CD4-positive, alpha-beta T cell treated with Interleukin-1 beta for 1 hour (primary cell): Measurements from ENCODE around the gene ASPSCR1.
"Not testable (repeated sequence)": the region's sequence is repeated elsewhere in the genome, so short reads cannot be mapped to it uniquely, and the experiment has no call there.

Source experiments
- DNase-seq, 2 donors: peaks; one replicate each; pipeline ENCODE4 v3.0.0-alpha.2; 2020 to 2022

Gene ASPSCR1

DNA sequence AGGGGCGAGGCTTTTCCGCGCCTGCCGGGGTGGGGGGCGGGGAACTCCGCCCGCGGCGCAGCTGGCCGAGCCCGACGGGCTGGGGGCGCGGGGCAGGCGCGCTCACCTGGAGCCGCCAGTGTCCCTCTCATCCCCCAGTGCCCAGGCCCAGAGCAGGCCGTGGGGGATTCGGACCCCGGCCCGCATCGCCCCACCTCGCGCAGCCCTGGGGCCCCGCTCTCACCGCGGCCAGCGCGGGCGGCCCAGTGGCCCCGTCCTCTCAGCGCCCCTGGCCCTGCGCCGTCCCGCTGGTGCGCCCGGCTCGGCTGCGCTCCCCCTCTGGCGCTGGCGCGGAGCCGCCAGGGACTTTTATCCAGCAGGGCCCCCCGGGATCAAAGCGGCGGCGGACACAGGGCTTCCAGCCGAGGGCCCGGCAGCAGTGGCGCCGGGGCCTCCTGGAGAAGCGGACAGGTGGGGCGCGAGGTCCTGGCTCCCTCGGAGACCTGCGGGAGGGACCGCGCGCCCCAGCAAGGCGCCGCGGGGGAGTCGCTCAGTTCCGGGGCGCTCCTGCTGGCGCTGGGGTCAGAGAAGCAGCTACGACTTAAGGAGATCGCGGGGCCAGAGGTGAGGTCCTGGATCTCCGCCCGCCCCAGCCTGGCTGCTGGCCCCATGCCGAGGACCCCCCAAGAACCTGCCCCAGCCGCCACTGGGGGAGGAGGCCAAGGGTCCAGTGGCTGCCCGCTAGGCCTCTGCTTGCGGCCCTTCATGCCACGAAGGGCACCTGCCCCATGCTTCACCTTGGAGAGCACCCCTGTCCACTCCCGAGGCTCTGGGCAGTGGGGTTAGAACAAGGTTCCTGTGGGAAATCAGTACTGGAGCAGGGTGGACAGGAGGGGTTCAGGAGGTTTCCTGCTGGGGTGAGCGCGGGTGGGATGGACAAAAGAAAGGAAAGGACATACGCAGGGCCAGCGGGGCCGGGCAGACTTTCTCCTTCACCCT, 15.6 kb upstream of the ASPSCR1 start:
- DNase-seq = no peak

DNA sequence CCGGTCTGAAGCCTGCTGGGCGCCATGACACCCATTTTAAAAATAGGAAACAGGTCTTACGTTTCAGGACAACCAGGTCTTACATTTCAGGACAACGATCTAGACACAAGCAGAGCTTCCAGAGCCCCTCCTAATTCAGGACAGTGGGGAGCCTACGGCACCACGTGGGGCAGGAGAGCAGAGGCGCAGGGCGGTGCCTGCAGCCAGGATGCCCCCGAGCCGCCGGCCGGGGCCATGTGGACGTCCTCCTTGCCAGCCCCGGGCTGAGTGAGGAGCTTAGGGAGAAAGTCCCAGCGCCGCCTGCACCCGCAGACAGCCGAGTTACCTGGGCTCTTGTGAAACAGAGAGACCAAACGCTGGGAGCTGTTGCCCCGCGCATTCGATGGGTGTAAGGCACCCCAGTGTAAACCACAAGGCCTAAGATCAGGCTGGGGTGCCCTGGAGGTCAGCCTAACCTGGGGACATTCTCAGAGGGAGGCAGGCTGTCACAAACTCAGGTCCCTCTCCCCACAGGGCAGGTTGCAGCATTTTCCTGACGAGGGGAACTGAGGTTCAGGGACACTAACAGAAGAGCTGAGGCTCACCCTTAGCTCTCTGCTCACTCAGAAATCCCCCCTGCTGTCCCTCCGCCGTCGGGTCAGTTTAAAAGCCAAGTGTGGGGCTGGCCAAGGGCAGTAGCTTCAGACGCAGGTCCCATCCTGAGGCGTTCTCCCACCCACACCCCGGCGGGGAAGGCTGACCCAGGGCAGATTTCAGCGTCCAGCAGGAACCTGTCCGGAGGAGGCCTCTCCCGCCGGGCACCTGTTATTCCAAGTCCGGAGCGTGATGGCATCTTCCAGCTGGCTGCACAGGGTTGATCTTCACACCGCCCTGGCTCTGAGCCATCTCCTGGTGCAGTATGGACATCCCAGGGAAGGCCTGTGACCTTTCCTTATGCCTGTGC, 14.7 kb upstream of the ASPSCR1 start:
- DNase-seq = no peak

DNA sequence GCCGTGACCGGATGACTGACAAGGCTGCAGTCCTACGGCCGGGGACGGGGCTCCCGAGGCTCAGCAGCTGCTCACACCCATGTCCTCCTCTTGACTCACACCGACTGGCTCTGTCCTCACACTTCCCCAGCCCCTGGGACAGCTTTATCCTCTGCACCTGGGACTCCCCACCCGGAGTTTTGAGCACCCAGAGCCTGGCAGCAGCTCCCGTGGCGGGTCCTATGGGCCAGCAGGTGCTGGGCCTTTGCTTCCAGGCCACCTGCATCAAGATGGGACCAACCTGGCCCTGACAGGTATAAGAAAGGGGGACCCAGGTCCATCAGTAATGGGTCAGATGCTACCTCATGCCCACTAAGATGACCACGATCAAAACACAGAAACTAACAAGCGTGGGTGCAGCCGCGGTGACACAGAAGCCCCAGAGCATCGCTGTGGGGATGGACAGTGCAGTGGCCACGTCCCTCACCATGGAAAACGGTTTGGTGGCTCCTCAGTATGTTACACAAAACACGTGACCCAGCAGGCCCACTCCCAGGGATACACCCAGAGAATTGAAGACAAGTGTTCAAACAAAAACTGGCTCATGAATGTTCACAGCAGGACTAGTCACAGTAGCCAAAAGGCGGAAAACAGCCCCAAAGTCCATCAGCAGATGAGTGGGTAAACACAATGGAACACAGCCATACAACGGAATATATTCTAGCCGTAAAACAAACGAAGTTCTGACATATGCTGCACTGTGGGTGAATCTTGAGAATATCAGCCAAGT, 13.2 kb upstream of the ASPSCR1 start:
- no peak for DNase-seq

DNA sequence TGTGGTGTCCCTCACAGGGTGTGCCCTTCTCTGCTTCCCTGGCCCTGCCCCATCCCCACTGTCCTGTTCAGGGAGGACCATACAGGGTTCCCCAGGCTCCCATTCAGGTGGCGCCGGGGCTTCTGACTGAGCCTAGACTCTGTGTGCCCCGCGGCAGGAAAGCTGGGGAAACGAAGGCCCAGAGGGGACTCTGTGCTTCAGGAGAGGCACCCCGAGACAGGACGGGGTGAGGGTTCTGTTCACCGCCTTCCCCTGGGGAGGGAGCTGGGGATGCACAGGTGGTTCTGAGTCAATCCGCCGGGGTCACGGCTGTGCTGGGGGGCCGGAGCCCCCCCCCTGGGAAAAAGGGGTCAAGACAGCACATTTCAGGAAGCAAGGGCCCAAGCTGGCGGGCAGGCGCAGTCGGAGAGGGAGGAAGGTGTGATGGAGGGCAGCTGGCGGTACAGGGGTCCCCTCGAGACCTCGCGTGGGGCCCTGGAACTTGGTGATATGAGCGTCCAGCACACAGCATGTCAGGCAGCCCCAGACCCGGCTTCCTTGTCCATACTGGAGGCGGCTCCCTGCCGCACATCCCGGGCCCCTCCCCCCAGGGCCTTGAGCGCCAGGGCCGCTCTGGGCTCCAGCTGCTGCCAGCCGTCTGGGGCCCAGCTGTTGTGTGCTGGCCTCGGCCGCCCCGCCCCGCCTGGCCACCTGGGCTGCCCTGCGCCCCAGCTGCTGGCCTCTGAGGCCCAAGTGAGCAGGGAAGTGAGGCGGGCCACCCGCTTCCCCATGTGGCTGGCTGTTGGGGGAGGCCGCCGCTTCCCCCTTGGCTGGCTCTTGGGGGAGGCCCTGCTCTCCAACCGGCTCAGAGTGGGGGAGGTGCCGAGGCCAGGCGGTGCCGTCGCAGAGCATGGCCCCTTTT, 10.8 kb upstream of the ASPSCR1 start:
- peak in 1 of 2 donors; percentile 17 for DNase-seq

DNA sequence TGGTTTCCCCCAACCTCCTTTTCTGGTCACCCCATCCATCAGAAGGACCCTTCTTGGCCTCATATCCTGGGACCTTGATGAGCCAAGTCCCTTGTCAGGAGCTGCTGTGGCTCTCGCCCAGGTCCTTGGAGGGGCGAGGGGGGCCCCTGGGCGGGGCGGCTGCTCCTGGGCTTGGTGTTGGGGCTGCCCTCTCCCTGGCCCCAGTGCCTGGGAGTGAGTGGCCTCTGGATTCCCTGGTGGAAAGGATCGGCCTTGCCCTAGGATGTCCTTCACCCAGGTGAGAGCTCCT, 10.2 kb upstream of the ASPSCR1 start:
- DNase-seq = no peak

DNA sequence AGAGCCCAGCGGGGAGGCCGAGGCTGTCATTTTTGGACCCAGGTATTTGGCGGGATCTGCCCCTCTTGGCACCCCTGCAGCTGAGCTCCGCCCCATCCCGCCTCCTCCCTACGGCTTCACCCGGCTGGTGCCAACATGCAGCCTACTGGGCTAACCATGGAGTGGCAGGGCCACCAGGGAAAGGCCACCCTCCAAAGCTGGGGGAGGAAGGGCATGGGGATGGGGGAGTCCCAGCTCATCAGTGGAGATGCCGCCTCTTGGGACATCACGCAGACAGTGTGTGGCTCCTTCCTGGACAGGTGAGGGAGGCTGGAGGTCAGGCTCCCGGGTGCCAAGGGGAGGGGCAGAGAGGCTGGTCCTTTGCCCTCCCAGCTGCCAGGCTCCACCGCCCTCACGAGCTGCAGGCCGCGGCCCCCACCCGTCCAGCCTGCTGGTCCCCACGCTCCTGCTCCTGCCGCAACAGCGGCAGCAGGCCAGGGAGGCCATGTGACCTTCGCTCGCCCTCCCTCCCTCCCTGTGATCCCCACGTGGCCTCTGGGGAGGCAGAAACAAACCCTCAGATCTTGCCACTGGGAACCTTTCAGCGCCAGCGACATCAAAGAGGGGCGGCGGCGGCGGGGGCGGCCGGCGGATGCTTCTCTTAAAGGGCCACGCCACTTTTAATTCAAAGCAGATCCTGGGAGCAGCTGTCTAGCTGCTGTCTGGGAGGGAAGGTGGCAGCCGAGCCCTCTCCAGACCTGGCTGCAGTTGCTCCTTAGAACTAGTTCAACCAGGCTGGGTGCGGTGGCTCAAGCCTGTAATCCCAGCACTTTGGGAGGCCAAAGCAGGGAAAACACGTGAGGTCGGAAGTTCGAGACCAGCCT, 9.7 kb upstream of the ASPSCR1 start:
- DNase-seq = peak; percentile 84 to 89

DNA sequence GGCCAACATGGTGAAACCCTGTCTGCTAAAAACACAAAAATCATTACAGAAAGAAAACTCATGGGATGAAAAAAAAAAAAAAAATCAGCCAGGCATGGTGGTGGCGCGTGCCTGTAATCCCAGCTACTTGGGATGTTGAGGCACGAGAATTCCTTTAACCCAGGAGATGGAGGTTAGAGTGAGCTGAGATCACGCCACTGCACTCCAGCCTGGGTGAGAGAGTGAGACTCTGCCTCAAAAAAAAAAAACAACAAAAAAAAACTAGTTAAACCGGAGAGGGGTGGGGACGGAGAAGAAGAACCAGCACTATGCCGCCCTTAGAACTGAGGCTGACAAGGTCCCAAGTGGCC, 9.1 kb upstream of the ASPSCR1 start:
- no peak for DNase-seq

DNA sequence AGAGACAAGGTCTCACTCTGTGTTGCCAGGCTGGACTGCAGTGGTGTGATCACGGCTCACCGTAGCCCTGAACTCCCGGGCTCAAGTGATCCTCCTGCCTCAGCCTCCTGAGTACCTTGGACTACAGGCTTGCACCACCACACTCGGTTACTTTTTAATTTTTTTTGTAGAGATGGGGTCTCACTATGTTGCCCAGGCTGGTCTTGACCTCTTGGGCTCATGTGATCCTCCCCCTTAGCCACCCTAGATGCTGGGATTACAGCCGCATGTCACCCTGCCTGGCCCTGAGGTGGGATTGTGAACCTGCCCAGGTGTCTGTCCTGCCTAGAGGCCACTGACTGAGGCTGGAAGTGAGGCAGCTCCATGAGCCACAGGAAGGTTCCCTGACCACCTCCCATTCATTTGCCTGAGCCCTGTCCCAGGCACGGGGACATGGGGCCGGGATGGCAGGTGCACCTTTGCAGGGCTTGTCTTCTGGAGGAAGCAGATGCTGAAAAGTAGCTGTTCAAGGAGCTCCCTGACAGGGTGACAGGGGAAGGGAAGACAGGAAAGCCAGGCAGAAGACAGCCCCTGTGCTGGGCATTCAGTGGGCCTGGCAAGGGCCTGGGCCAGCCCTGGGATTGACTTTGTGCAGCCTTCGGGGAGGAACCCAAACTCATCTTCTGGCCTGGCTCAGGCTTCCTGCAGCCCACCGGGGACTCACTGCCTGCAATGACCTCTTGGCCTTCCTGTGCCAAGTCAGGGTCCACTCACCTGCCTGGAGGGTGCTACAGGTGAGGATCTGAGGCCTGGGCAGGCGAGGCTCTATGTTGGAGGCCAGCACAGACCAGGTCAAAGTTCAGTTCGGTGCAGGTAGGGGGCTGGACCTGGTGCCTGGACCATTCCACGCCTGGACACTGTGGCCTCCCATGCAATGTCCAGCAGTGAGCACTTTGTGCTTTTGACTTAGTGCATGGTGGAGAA, 8.3 kb upstream of the ASPSCR1 start:
- DNase-seq = no peak

DNA sequence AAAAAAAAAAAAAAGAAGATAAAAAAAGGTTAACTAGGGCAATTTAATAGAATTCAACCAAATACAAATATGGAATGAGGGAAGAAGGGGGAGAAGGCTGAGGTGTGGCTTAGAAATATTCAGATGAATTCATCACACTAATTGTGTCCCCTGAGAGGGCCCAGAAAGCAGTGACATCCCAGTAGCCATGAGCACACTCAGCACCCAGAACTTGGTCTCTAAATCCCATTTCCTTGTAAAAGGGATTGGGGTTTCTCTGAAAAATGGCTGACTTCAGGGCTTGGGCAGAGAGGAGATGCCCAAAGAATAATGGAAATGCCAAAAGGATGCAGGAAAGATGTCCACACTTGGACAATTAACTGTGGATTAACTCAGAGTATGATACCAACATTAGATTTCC, 4.0 kb upstream of the ASPSCR1 start:
- no peak for DNase-seq

DNA sequence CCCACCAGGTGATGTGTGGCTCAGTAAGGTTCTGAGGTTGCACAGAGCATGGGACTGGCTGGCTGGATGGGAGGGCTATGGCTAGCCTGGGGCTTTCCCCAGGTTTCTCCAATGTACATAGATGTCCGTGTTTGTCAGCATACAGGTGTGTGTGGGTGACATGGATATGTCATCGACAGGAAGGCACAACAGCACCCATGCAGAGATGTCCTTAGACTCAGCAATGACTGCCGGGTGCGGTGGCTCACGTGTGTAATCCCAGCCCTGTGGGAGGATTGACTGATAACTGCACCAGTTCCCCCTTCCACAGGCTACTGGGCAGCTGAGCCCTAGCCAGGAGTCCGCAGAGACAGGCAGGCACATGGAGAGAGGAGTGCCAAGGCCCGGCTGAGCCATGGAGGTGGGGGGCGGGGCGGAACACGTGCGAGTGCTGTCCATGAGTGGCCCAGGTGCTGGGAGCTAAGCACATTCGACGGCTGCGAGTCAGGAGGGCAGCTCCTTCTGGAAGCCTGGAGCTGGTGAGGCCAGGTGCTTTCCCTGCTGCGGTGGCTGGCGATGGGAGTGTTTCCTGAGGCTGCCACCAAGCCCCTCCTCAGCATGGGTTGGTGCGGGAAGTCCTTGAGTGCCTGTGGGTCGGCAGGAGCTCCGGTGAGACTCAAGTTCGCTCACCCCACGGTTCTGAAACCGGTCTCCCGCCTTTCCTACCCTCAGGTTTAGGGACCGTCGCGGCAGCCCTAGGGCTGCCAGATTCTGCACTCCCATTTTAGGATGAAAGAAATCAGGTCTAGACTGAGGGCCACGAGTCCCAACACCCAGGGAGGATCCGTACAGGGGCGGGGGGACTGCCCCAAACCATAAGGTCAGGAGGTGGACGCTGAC, 858 bp upstream of the ASPSCR1 start:
- peak in 1 of 2 donors; percentile 26 for DNase-seq

DNA sequence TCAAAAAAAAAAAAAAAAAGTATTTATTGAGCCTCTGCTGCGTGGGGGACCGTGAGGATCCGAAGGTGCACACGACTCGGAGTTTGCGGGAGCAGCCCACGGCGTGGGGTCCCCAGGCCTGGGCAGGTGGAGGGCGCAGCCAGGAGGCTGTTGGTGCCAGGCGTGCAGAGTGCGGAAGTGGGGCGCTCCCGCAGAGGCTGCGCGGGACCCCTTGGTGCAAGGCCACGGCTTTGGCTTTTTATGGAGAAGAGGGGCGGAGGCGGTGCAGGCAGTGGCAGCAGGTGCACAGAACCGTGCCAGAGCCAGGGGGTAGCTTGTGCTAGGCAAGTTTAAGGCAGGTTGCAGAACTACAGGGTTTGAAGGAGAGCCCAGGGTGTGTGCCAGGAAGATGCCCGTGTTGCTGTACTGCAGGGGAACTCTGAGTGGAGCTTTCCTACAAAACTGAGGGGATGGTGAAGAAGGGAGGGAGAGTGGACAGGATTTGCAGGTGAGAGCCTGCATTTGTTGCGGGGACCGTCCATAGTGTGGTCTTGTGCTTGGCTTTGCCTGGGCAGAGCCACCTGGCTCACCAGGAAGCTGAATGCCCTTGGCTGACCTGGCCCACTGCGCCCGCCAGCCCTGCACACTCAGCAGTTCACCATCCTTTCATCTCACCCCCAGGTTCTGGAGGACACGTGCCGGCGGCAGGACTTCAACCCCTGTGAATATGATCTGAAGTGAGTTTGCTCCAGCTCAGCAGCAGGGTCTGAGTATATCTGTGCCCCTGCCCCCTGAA, 1.3 kb downstream of the ASPSCR1 start:
- no peak for DNase-seq

DNA sequence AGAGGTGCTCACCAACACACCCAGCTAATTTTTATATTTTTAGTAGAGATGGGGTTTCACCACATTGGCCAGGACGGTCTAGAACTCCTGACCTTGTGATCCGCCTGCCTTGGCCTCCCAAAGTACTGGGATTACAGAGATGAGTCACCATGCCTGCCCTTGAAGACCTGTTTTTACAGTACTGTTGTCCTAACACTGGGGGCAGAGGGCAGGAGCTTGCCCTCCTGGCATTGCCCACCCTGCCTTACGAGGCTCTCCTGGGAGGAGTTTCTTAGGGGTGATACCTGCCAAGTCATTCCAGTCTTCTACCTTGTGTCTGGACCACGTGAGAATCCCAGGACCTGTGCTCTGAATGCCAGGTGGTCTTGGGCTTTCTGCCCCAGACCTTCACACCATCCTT, 2.7 kb downstream of the ASPSCR1 start:
- DNase-seq = no peak

DNA sequence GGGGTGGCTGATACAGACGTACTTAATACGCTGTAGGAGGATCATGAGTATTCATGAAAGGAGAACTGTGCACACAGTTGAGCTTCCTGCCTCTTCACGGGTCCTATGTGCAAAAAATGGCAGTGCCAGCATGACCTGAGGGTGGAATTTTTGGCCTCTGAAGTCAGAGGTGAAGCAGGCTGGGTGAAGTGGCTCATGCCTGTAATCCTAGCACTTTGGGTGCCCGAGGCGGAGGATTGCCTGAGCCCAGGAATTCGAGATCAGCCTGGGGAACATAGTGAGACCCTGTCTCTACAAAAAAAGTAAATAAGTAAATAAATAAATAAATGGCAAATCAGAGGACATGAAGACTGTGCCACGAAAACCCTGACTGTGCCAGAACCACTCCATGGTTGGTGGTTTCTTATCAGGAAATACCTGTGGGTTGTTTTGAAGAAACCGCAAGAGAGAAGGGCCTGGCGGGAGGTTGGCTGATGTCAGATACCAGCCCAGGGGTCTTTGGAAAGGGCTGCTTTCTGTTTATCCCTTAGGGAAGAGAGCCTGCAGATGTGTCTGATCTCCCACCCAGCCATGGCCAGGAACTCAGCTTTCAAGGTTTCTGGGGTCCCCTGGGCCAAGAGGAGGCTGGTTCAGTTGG, 3.4 kb downstream of the ASPSCR1 start:
- no peak for DNase-seq

DNA sequence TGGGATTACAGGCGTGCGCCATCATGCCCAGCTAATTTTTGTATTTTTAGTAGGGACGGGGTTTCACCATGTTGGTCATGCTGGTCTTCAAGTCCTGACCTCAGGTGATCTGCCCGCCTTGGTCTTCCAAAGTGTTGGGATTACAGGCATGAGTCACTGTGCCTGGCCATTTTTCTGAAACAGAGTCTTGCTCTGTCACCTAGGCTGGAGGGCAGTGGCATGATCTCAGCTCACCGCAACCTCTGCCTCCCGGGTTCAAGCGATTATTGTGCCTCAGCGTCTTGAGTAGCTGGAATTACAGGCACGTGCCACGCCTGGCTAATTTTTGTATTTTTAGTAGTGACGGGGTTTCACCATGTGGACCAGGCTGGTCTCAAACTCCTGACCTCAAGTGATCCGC, 4.1 kb downstream of the ASPSCR1 start:
- not testable (repeated sequence) for DNase-seq

DNA sequence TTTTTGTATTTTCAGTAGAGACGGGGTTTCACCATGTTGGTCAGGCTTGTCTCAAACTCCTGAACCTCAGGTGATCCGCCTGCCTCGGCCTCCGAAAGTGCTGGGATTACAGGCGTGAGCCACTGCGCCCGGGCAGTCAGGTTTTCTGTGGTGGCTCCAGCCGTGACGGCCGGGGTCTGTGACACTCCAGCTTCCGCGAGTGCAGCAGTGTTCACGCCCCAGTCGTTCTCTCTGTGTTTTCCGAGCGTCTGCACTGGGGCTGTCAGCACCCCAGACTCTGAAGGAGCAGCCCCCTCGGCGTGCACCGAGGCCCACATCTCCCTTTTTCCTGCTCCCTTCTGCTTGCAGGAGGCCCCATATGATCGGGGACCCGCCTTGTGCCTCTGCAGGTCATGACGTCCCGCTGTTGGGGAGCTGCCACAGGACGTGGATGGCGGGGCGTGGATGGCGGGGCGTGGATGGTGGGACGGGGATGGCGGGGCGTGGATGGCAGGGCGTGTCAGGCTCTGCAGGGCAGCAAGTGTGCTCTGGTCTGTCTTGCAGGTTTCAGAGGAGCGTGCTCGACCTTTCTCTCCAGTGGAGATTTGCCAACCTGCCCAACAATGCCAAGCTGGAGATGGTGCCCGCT, 5.7 kb downstream of the ASPSCR1 start:
- no peak for DNase-seq

DNA sequence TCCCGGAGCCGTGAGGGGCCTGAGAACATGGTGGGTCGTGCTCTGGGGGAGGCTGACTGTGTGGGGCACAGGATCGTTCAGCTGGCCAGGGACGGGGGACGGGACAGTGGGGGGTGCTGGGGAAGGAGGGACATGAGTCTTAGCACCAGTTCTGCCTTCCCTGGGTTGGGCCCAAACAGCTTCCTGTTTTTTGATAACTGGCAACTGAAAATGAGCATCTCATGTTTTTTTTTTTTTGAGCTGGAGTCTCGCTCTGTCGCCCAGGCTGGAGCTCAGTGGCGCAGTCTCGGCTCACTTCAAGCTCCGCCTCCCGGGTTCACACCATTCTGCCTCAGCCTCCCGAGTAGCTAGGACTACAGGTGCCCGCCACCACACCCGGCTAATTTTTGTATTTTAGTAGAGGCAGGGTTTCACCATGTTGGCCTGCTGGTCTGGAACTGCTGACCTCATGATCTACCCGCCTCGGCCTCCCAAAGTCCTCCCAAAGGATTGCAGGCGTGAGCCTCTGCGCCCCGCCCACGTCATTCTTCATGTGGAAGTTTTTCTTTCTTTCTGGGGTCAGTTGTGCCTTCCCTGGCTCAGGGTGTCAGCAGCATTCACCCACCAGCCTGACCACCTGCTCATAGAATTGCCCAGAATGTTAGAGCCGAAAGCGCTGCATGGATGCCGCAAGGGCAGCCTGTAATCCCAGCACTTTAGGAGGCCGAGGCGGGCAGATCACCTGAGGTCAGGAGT, 6.4 kb downstream of the ASPSCR1 start:
- no peak for DNase-seq
